Measurements from ENCODE around the gene CCDC90B.

DNA sequence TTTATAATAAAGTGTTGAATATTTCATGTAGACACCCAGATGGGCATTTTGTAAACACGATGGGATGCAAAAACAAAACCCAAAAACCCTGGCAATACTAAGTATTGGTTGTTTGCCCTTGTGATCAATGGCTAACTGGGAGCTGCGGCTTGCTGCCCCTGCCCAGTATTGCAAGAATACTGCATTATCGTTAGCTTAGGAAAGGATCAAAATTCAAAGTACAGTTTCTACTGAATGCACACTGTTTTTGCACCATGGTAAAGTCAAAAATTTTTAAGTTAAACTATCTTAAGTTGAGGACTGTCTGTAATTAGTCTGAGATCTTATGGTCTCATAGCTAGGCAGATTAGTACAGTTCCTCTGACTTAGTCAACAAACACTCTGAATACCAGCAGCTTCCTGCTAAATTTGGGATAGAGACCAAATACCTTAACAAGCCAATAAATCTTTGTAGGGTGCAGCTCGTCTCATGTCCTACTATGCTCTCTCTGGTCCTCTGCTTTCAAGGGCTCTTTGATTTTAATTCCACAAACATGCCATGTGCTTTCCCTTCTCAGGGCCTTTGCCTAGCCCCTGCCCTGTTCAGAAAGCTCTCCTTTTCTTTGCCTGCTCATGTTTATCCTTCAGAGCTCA lies 4.0 kb downstream of the CCDC90B start:
- TF ChIP-seq EZH2 (IDR thresholded peaks at IDR 0.05) (no peak), POLR2AphosphoS5 (IDR thresholded peaks at IDR 0.05; ENCODE audit: borderline replicate concordance, low read depth, low read length) (no peak)
